ENCODE results near the gene ATP6V1G3. TPM values are rescaled to one million over a fixed set of nuclear protein-coding genes. Genes with fewer than 3 reads are reported as not detected.

ATP6V1G3 gene
- total and polyA plus RNA-seq, 2 donors: not detected

- no peak for DNase-seq (ENCODE audit: extremely low spot score)
- Histone ChIP-seq H3K27ac (ENCODE audit: low read depth) (no peak overlapping the region), H3K4me3 (ENCODE audit: low read depth, low read length) (no peak overlapping the region), H3K4me1 (ENCODE audit: insufficient read depth) (no peaks in the 10 kb centered on the region), H3K36me3 (ENCODE audit: insufficient read depth) (no peaks in the 10 kb centered on the region)
- WGBS: 86% methylated on average over 1 of the region's 1 CpG
These were observed 42.4 kb downstream of the ATP6V1G3 start for GRCh38 chr1:198498103-198498385.

- H3K4me3 ChIP-seq (ENCODE audit: low read depth, low read length): no peak overlapping the region
- WGBS: 75% methylated on average over 3 of the region's 3 CpGs
- DNase-seq (ENCODE audit: extremely low spot score): no peak
- no peaks in the 10 kb centered on the region for H3K4me1 ChIP-seq (ENCODE audit: insufficient read depth)
- H3K27ac ChIP-seq (ENCODE audit: low read depth): no peak overlapping the region
- no peaks in the 10 kb centered on the region for H3K36me3 ChIP-seq (ENCODE audit: insufficient read depth)
These were observed 43.0 kb downstream of the ATP6V1G3 start for GRCh38 chr1:198497326-198498102.

- no peak for DNase-seq (ENCODE audit: extremely low spot score)
- Histone ChIP-seq H3K27ac (ENCODE audit: low read depth) (no peak overlapping the region), H3K4me3 (ENCODE audit: low read depth, low read length) (no peak overlapping the region), H3K36me3 (ENCODE audit: insufficient read depth) (no peaks in the 10 kb centered on the region), H3K4me1 (ENCODE audit: insufficient read depth) (no peaks in the 10 kb centered on the region)
- WGBS: 85% methylated on average over 6 of the region's 6 CpGs
These were observed 44.0 kb downstream of the ATP6V1G3 start for GRCh38 chr1:198496216-198497143.

GRCh38 chr1:198495631-198496030 lies 44.8 kb downstream of the ATP6V1G3 start:
- WGBS: 53% methylated on average over 3 of the region's 3 CpGs
- Histone ChIP-seq H3K4me3 (ENCODE audit: low read depth, low read length) (no peak overlapping the region), H3K4me1 (ENCODE audit: insufficient read depth) (no peaks in the 10 kb centered on the region), H3K36me3 (ENCODE audit: insufficient read depth) (no peaks in the 10 kb centered on the region), H3K27ac (ENCODE audit: low read depth) (no peak overlapping the region)
- DNase-seq (ENCODE audit: extremely low spot score): no peak

- WGBS: 96% methylated on average over 13 of the region's 13 CpGs
- Histone ChIP-seq H3K4me1 (ENCODE audit: insufficient read depth) (no peaks in the 10 kb centered on the region), H3K4me3 (ENCODE audit: low read depth, low read length) (no peak overlapping the region), H3K27ac (ENCODE audit: low read depth) (no peak overlapping the region), H3K36me3 (ENCODE audit: insufficient read depth) (no peaks in the 10 kb centered on the region)
- DNase-seq (ENCODE audit: extremely low spot score): no peak
These were observed 45.8 kb downstream of the ATP6V1G3 start for GRCh38 chr1:198494658-198495103.

GRCh38 chr1:198494139-198494538 lies 46.3 kb downstream of the ATP6V1G3 start:
- WGBS: 98% methylated on average over 5 of the region's 5 CpGs
- Histone ChIP-seq H3K36me3 (ENCODE audit: insufficient read depth) (no peaks in the 10 kb centered on the region), H3K4me1 (ENCODE audit: insufficient read depth) (no peaks in the 10 kb centered on the region), H3K4me3 (ENCODE audit: low read depth, low read length) (no peak overlapping the region), H3K27ac (ENCODE audit: low read depth) (no peak overlapping the region)
- no peak for DNase-seq (ENCODE audit: extremely low spot score)

GRCh38 chr1:198493329-198493728 lies 47.2 kb downstream of the ATP6V1G3 start:
- Histone ChIP-seq H3K36me3 (ENCODE audit: insufficient read depth) (no peaks in the 10 kb centered on the region), H3K27ac (ENCODE audit: low read depth) (no peak overlapping the region), H3K4me3 (ENCODE audit: low read depth, low read length) (no peak overlapping the region), H3K4me1 (ENCODE audit: insufficient read depth) (no peaks in the 10 kb centered on the region)
- DNase-seq (ENCODE audit: extremely low spot score): no peak
- 93% methylated on average over 10 of the region's 10 CpGs for WGBS

GRCh38 chr1:198492872-198493271 lies 47.6 kb downstream of the ATP6V1G3 start:
- no peaks in the 10 kb centered on the region for H3K36me3 ChIP-seq (ENCODE audit: insufficient read depth)
- no peak for DNase-seq (ENCODE audit: extremely low spot score)
- H3K27ac ChIP-seq (ENCODE audit: low read depth): no peak overlapping the region
- H3K4me1 ChIP-seq (ENCODE audit: insufficient read depth): no peaks in the 10 kb centered on the region
- WGBS: 29% methylated on average over 1 of the region's 1 CpG
- H3K4me3 ChIP-seq (ENCODE audit: low read depth, low read length): no peak overlapping the region

- DNase-seq (ENCODE audit: extremely low spot score): no peak
- H3K4me1 ChIP-seq (ENCODE audit: insufficient read depth): no peaks in the 10 kb centered on the region
- H3K27ac ChIP-seq (ENCODE audit: low read depth): no peak overlapping the region
- WGBS: 73% methylated on average over 3 of the region's 3 CpGs
- H3K4me3 ChIP-seq (ENCODE audit: low read depth, low read length): no peak overlapping the region
- H3K36me3 ChIP-seq (ENCODE audit: insufficient read depth): no peaks in the 10 kb centered on the region
These were observed 48.9 kb downstream of the ATP6V1G3 start for GRCh38 chr1:198491596-198491995.

- 87% methylated on average over 6 of the region's 6 CpGs for WGBS
- H3K36me3 ChIP-seq (ENCODE audit: insufficient read depth): no peaks in the 10 kb centered on the region
- H3K27ac ChIP-seq (ENCODE audit: low read depth): no peak overlapping the region
- no peaks in the 10 kb centered on the region for H3K4me1 ChIP-seq (ENCODE audit: insufficient read depth)
- DNase-seq (ENCODE audit: extremely low spot score): no peak
- H3K4me3 ChIP-seq (ENCODE audit: low read depth, low read length): no peak overlapping the region
These were observed 49.5 kb downstream of the ATP6V1G3 start for GRCh38 chr1:198491028-198491427.

- no peak overlapping the region for H3K4me3 ChIP-seq (ENCODE audit: low read depth, low read length)
- H3K4me1 ChIP-seq (ENCODE audit: insufficient read depth): no peaks in the 10 kb centered on the region
- no peak overlapping the region for H3K27ac ChIP-seq (ENCODE audit: low read depth)
- no peak for DNase-seq (ENCODE audit: extremely low spot score)
- 76% methylated on average over 1 of the region's 1 CpG for WGBS
- no peaks in the 10 kb centered on the region for H3K36me3 ChIP-seq (ENCODE audit: insufficient read depth)
These were observed 50.3 kb downstream of the ATP6V1G3 start for GRCh38 chr1:198490224-198490623.

GRCh38 chr1:198486903-198487302 lies 53.6 kb downstream of the ATP6V1G3 start:
- no peak for DNase-seq (ENCODE audit: extremely low spot score)
- no peak overlapping the region for H3K27ac ChIP-seq (ENCODE audit: low read depth)
- H3K36me3 ChIP-seq (ENCODE audit: insufficient read depth): no peaks in the 10 kb centered on the region
- H3K4me1 ChIP-seq (ENCODE audit: insufficient read depth): no peaks in the 10 kb centered on the region
- H3K4me3 ChIP-seq (ENCODE audit: low read depth, low read length): no peak overlapping the region

- H3K4me3 ChIP-seq (ENCODE audit: low read depth, low read length): no peak overlapping the region
These were observed 56.8 kb downstream of the ATP6V1G3 start for GRCh38 chr1:198483645-198484044.

GRCh38 chr1:198483006-198483405 lies 57.5 kb downstream of the ATP6V1G3 start:
- H3K27ac ChIP-seq (ENCODE audit: low read depth): no peak overlapping the region
- DNase-seq (ENCODE audit: extremely low spot score): no peak
- 69% methylated on average over 1 of the region's 1 CpG for WGBS

More at GRCh38 chr1:198483645-198484044, 56.8 kb downstream of the ATP6V1G3 start:
- Histone ChIP-seq H3K36me3 (ENCODE audit: insufficient read depth) (no peaks in the 10 kb centered on the region), H3K27ac (ENCODE audit: low read depth) (no peak overlapping the region), H3K4me1 (ENCODE audit: insufficient read depth) (no peaks in the 10 kb centered on the region)
- DNase-seq (ENCODE audit: extremely low spot score): no peak

More at GRCh38 chr1:198483006-198483405, 57.5 kb downstream of the ATP6V1G3 start:
- no peak overlapping the region for H3K4me3 ChIP-seq (ENCODE audit: low read depth, low read length)
- no peaks in the 10 kb centered on the region for H3K4me1 ChIP-seq (ENCODE audit: insufficient read depth)
- H3K36me3 ChIP-seq (ENCODE audit: insufficient read depth): no peaks in the 10 kb centered on the region

Data from urinary bladder (tissue), 4 donors.